Stimulated activated CD4-positive, alpha-beta T cell treated with anti-CD3 and anti-CD28 coated beads, TNF-alpha, amount 100 ng/mL, for 48 hours (primary cell): ENCODE measurements around the gene OR52D1.

Source experiments
- DNase-seq, 3 donors: peaks; one replicate each; pipeline ENCODE4 v3.0.0-alpha.2; 2020; ENCODE audit warnings: low read depth in 3 of 3

The OR52D1 gene

DNA sequence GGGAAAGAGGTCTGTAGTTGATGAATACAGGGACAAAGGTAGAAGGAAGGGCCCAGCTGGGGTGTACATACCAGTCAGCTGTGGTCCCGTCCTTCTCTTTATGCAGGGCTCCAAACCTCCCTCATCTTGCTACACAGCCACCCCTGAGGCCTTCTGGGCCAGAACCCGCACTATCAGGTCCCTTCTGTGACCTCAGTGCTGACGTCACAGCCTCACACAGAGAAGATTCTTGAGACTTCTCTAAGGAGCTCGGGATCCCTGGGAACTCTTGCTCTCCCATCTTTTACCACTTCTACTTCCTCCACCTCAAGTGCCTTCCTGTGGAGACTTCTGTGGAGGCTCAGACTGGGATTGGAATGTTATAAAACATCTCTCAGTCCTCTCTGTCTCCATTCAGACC is 21.3 kb downstream of the OR52D1 start, which contains the start of gene UBQLN3:
UBQLN3 (minus strand) TSS at position 155 of the 400 bp plus-strand sequence. CDS start 399 bp downstream, outside the sequence.
- DNase-seq, result no peak

DNA sequence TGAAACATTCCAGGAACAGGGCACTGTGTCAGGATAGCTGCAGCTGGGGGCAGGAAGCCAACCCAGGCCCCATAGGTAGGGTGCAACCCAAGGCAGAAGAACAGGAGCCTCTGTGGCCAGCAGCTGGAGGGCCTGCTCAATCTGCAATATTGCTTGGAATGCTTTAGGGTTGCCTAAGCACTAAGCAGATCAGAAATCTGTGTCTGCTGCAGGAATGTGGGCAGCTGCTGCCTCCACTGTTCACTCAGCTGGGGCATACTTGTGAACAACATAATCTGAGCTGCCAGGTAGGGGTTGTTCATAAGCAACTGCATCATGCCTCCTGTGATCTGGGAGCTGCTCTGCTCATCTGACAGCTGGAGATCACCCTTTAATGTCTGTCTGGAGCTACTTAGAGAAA is 26.4 kb downstream of the OR52D1 start:
- DNase-seq, result no peak

DNA sequence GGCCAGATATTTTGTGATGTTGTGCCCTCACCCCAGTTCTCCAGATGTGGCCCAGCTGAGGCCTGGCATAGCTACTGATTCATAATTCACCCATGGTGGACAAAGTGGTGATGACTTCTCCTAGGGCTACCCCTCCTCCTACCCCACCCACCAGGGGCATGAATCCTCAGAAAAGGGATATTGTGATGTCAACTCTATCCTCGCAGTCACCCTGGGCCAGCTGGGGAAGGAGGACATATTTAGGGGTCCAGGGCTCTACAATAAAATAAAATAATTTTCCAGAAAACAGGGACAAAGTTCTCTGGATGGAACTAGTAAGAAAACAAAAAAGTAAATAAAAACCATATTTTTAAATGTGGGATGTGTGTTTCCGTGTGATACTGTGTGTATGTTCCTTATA is 28.1 kb downstream of the OR52D1 start, which contains the start of gene UBQLNL:
UBQLNL (minus strand) TSS at position 101 of the 400 bp plus-strand sequence. CDS start 258 bp downstream, outside the sequence.
- DNase-seq, result no peak

DNA sequence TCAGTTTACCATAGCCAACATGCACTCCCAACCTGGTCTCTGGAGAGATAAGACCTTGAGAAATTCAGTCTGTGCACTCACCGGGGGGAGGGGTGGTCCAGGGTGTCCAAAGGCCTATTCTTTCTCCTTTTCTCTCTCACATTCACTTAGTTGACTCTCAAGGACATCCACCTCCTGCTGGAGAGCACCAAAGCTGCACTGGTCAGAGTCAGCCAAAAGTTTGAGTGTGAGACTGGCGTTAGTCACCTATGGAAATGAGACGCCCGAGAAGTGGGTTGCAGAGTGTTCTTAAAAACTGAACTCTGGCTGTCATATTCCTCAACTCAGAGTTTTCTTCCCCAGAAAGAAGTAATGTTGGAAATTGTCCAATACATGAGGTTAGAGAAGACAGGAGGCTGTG is 33.1 kb downstream of the OR52D1 start:
- DNase-seq, result no peak

DNA sequence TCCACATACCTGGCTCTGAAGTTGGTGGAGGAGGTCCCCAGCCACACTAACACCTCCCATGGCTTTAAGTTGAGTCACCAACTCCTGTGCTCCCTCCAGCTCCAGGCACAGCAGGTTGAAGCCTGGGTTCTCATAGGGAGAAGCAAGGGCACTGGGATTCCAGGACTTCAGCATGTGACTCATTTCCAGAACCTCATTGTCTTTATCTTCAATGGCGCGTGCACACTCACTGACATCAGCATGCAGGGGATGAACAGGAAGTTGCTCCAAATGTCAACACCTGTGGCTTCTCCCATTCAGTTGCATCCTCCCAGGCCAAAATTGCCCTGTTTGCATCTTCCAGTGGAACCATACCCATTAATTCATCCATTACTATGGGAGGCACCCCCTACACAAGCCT is 33.8 kb downstream of the OR52D1 start:
- no peak for DNase-seq

DNA sequence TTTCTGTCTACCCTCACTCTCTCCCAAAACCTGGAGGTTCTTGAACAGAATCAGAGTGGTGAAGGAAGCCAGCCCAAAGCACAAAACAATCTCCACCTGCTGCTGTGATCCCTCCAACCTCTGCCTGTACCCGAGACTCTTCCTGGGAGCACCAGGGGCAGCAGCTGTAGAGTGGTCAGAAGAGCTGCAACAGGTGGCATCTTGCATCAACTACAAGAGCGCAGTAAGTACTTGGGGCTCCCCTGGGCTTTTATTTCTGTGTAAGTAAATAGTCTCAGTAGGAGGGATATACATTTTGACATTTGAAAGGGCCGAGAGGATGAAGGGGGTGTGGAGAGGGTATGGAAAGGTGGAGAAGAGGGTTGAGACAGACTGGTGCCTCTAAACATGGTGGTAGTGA is 36.3 kb downstream of the OR52D1 start:
- no peak for DNase-seq

DNA sequence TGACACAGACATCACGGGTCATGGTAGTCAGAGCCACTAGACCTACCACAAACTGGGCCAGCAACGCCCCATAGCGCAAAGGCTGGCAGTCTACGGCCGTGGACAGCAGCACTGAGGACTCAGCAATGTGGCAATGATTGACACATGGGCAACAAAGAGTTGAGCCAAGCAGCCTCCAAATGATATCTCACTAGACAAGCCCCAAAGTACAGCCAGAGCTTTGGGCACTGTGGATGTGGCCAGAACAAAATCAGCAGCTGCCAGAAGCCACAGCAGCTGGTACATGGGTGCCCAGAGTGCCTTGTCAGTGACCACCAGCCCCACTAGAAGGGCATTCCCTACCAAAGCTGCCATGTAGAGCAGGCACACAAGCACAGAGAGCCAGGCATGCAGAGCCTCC is 39.2 kb downstream of the OR52D1 start:
- DNase-seq, result no peak

DNA sequence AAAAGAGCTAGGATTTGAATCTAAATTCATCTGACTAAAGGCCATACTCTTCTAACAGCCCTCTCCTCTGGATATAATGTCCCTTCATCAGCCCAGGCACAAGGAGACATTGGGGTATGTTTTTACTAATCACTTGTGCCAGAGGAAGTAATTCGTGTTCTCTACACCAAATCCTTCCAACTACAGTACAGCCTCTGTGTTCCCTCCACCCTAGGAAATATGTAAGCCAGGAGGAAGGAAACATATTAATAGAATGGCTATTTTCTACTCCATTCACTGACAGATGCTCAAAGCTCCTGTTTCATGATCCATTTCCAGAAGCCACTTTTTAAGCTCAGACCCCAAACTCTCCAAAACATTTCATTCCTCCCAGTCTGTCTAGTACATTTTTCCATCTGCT is 40.0 kb downstream of the OR52D1 start:
- DNase-seq, result no peak

DNA sequence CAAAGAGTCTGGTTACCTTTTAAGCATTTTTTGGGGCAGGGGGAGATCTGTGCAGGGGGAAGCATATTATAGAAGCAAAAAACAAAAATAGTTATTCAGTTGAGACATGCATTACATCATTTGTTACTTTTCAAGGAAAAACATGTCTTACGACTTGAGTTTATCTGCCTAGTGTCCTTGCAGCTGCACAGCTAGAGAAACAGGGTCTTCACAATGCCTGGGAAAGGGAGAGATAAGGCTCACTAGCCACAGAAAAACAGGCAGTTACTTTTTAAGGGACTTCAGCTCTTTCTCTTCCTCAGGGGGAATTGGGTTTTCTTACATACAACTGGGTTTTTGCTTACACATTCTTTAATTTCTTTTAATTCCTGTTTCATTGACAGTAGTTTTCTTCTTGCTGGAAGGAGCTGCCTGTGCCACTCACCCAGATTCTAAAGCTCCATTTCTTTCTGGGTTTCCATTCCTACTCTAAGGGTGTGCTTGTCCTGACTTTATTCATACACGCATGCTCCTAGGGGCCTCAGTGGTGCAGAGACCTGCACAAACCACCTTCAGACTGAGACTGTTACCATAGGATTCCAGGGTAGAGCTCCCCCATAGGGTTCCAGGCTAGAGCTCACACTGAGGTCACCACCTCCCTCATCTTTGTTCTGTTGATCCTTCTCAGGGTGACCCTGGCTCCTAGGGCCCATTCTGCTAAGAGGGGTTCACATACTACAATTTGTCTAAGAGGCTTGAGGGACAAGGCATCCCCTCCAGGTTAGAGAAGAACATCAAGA is 42.8 kb downstream of the OR52D1 start:
- DNase-seq, result no peak

DNA sequence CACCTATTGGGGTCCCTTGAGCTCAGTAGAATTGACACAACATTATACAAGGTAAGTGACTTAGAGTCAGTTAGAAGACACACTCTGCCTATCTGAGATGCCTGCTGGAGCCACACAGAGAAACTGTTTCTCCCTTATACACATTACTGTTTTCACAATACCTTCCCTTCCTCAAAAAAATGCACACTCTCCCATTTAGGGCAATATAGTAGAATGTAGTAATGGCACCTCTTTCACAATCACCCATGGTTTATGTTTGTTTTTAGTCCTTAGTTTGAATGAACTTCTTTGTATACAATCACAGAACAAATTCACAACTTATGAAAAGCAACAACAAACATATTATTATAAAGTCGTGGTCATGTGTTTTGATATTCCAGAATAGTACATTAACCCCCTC is 45.6 kb downstream of the OR52D1 start:
- DNase-seq, result no peak

DNA sequence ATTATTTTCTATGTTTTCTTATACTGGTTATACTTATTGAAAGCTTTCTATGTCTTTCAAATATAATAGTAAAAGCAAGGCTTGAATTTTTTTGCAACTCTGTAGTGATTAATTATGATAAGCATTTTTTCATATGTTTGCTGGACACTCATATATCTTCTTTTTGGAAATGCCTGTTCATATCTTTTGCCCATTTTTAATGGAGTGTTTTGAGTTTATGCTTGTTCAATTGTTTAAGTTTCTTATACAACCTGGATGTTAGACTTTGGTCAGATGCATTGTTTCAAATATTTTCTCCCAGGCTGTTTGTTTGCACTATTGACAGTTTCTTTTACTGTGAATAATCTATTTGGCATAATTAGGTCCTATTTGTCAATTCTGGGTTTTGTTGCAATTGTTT is 48.0 kb downstream of the OR52D1 start:
- no peak for DNase-seq
